HG02840 (cell line): ENCODE results near the gene GDPGP1.
"Not testable (repeated sequence)": the region's sequence is repeated elsewhere in the genome, so short reads cannot be mapped to it uniquely, and the experiment has no call there.

Experiments
- ATAC-seq: cut with Tn5 transposase; IDR thresholded peaks from one replicate; pipeline ENCODE4 v1.9.1; 2021; ENCODE audit warnings: mild to moderate bottlenecking, moderate library complexity, moderate number of reproducible peaks; ENCODE audit not compliant: unreplicated experiment, low FRiP score

Gene GDPGP1, protein sequence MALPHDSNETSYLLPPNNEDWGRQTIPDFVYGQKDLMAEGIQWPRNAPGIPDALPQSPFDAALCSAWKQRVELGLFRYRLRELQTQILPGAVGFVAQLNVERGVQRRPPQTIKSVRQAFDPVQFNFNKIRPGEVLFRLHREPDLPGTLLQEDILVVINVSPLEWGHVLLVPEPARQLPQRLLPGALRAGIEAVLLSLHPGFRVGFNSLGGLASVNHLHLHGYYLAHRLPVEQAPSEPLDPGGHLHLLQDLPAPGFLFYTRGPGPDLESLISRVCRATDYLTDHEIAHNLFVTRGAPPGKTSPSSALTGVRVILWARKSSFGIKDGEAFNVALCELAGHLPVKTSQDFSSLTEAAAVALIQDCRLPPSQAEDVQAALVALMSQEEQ

DNA sequence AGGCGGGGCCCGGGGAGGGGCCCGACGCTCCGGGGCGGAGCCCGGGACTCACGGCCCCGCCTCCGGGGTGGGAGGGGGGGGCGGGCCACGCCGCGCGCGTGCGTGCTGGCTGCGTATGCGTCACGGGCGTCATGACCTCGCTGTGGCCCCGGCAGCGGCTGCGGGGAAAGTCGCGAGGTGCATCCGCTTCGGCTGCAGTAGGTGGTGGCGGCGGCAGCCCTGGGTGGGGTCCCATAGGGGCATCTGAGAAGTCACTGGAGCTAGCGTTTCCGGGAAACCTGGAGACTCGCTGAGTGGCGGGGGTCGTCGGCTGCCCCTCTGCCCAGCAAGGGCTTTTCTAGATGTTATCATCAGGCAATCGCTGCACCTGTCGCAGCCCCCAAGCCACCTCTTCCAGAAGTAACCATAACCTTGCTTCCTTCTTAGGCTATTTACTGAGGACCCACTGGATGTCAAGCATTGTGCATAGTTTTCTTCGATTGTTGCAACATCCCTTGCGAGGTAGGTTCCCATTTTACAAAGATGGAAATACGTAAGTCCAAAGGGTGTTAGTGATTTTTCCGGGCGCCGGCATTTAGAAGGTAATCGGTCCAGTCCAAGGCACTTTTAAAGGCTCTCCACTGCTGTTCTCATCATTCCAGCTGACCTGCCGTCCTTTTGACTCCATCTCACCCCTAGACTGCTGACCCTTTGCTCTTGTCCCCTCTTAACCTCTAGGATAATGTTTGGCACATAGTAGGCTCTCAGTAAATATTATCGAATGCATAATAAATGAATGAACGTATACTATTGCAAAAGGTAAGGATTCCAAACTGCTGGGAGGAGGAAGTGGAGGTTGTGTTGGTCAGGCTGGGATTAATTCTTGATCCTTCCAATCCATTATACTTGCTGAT lies at the start of gene GDPGP1:
TSS of gene GDPGP1 (plus strand) at position 114 of the 893 bp plus-strand sequence. CDS start 6,700 bp downstream, outside the sequence.
- peak; percentile 57 for ATAC-seq

GRCh38 chr15:90184786-90185704 lies 49.0 kb upstream of the GDPGP1 start:
- ATAC-seq, result peak; percentile 59

DNA sequence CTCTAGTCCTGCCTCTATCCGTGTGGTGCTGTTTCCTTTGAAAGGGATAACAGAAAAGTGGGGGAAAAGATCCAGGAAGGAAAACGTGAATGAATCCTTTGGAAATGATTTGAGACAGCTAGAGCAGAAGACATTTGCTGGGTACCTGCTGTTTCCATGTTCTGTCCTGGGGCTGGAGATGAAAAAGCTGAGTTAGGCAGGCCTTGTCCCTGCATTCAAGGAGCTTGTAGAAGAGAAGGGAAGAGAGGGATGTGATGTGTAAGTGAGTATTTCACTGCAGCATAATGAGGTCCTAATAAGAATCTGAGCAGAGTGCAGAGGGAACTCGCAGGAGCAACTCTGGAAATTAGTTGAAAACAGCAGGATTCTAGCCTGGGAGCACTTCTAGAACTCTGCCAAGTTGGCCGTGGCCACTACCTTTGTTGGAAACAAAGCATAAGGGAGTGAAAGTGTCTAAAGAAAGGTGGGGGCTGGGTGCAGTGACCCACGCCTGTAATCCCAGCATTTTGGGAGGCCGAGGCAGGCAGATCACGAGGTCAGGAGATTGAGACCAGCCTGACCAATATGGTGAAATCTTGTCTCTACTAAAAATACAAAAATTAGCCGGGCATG lies 46.6 kb upstream of the GDPGP1 start:
- ATAC-seq, result no peak

- ATAC-seq, result not testable (repeated sequence)
Measured at GRCh38 chr15:90188065-90188464, 45.9 kb upstream of the GDPGP1 start.

GRCh38 chr15:90188914-90189748 lies 44.9 kb upstream of the GDPGP1 start:
- ATAC-seq, result no peak

GRCh38 chr15:90189781-90190467 lies 44.1 kb upstream of the GDPGP1 start:
- no peak for ATAC-seq

DNA sequence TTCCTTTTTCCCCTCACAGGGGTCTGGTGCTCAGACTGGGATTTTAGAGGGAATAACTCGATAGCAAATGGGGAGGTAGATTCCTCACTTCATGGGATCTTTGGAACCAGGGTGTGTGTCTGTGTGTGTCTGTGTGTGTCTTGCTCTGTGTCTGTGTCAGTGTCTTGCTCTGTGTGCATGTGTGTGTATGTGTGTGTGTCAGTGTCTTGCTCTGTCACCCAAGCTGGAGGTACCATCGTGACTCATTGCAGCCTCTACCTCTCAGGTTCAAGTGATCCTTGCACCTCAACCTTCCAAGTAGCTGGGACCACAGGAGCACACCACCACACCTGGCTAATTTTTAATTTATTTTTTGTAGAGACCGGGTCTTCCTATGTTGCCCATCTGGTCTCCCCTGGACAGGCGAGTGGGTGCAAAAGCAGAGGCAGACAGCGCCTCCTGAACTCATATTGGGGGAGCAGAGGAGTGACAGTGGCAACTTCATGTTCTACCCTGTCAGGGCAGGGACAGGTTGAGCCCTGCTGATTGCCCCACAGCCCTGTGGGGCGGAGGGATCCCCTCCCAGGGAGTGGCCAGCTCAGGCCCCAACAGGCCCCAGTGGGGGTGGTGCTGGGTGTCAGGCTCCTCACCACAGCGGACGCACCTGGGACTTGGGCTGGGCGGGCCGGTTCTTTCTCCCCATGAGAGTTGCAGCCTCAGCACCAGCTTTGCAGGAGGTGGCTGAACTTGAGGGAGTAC lies 43.2 kb upstream of the GDPGP1 start:
- no peak for ATAC-seq

GRCh38 chr15:90191344-90191687 lies 42.7 kb upstream of the GDPGP1 start:
- ATAC-seq, result no peak

DNA sequence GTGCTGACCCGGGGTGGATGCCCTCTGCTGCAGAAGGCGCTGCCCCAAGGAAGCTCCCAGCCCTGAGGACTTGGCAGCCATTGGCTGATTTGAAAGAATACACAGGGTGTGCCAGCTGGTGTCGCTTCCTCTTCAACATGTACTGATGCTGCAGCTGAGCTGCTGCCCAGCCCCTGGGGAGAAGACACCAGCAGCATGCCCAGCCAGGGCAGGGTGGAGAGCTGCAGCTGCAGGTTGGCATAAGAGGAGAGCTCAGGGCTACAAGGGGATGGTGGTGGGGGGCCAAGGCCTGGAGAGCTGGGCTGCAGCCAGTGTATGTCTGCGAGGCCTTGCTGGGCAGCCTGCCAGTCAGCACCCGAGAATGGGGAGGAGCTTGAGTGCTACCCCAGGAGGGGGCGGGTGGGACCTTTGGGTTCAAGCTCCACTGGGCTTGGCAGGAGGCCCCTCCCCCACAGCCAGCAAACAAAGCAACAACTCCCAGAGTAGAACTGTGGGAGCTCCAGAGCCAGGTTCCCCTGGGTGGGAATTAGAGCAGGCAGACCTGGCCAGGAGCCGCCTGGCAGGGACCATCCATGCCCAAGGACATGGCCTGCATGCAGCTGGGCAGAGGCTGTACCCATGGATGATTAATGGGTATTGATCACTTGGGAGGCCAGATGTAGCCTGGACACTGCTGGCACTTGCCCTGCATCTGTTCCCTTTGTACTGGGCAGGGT lies 42.1 kb upstream of the GDPGP1 start:
- no peak for ATAC-seq

DNA sequence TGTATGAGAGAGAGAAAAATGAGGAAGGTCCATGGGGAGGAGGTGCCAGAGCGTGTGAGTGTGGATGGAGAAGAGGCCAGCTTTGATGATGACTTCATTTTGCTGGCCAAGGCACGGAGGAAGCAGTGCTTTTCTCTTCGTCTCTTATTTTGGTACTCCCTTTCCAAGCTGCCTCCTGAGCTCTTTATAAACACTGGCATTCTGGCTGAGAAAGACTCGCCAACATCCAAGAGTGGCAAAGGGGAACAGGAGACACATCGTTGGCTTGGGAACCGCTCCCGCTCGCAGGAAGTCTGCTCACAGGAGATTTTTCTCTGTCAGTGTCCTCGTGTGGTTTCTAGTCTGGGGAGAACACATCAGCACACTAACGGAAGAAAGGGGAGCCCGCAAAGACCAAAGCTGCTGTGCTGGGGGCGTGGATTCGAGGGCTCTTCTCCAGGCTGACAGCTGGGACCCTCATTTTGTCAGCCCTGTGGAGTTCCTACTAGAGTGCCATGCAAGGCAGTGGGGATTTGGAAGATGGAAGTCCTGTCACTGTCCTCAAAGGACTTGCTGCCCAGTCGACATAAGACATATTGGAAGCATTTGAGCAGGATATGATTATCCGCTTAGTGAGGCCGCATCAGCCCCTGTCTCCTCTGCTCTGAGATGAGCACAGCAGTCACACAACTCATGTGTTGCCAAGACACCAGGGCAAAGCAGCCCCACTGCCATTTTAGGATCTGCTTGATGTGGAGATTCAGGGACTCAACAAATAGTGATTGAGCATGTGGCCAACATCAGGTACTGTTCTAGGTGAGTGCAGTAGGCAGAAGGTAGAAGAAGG lies 40.8 kb upstream of the GDPGP1 start:
- no peak for ATAC-seq

DNA sequence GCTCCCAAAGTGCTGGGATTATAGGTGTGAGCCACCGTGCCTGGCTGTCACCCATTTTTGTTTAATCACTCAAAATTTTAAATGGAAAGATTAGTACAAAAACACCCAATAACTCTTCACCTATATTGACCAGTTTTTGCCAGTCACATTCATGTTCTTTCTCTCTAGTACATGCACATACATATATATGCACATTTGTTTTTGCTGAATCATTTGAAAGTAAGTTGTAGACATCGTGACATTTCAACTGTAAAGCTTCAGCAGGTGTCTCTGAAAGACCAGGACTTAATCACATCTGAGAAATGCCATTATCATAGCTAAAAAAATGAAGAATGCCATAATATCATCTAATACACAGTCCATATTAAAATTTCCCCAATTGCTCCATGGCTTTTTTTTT lies 39.4 kb upstream of the GDPGP1 start:
- no peak for ATAC-seq

- peak; percentile 12 for ATAC-seq
Measured at GRCh38 chr15:90200534-90201129, 33.4 kb upstream of the GDPGP1 start.

DNA sequence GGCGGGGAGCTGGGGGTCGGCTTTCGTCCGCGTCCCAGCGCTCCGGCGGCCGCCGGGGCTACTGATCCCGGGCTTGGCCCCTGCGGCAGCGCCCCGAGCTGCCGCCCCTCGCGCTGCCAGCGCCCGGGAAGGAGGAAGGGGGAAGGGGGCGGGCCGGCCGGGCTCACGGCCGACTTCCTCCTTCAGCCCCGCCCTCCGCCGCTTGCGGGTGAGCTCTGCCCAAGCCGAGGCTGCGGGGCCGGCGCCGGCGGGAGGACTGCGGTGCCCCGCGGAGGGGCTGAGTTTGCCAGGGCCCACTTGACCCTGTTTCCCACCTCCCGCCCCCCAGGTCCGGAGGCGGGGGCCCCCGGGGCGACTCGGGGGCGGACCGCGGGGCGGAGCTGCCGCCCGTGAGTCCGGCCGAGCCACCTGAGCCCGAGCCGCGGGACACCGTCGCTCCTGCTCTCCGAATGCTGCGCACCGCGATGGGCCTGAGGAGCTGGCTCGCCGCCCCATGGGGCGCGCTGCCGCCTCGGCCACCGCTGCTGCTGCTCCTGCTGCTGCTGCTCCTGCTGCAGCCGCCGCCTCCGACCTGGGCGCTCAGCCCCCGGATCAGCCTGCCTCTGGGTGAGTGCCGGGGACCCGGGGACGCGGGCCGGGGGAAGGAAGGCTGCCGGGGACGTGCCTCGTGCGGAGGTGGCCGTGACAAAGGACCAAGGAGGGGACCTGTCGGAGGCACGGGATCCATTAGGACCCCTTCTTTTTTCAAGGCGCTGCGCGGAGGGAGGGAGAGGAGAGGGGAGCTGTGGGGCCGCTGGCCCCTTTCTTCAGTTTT lies 32.7 kb upstream of the GDPGP1 start, which contains the start of gene SEMA4B:
TSS of gene SEMA4B (plus strand) at position 201 of the 814 bp plus-strand sequence. CDS start at position 450, 249 bp downstream.
- ATAC-seq, result peak; percentile 55

- no peak for ATAC-seq
Measured at GRCh38 chr15:90201944-90202375, 32.0 kb upstream of the GDPGP1 start.

- ATAC-seq, result no peak
Measured at GRCh38 chr15:90202929-90203328, 31.1 kb upstream of the GDPGP1 start.
